ENCODE data around the gene MYADML2. TPM values are rescaled to one million over a fixed set of nuclear protein-coding genes. Genes with fewer than 3 reads are reported as not detected.

Gene MYADML2
- total RNA-seq, 1 donor from 2014 or later: 0.11 TPM

GRCh38 chr17:81921996-81922565 is 25.0 kb downstream of the MYADML2 start:
- Histone ChIP-seq H3K4me3 (no peak overlapping the region), H3K36me3 (no peaks in the 10 kb centered on the region), H3K4me1 (peaks cover 34% of the 10 kb centered on the region), H3F3A (ENCODE audit: low read depth) (peaks cover 58% of the 10 kb centered on the region), H2AFZ (replicated peaks) (no peak overlapping the region), H3K4me2 (no peak overlapping the region), H3K9me3 (ENCODE audit: low read depth) (no peaks in the 10 kb centered on the region), H4K20me1 (ENCODE audit: low read depth) (peaks cover 52% of the 10 kb centered on the region), H3K27ac (no peak overlapping the region), H3K9ac (no peak overlapping the region), H3K27me3 (no peaks in the 10 kb centered on the region), H3K79me2 (ENCODE audit: low read depth) (peaks cover 76% of the 10 kb centered on the region)
- H3K27ac Mint-ChIP-seq: no peak overlapping the region
- TF ChIP-seq EZH2phosphoT487 (IDR thresholded peaks at IDR 0.05) (no peak), EZH2 (IDR thresholded peaks at IDR 0.05) (no peak)
- no peak for DNase-seq (ENCODE audit: low spot score)
- H3K4me1 Mint-ChIP-seq: peaks cover 36% of the 10 kb centered on the region
- H3K36me3 Mint-ChIP-seq: peaks cover 5% of the 10 kb centered on the region
- H3K4me3 Mint-ChIP-seq: peak overlapping the region; percentile 48
- no peaks in the 10 kb centered on the region for H3K9me3 Mint-ChIP-seq
- peaks cover 2% of the 10 kb centered on the region for H3K27me3 Mint-ChIP-seq (ENCODE audit: insufficient read depth, low read depth)

GRCh38 chr17:81921537-81921862 is 25.5 kb downstream of the MYADML2 start:
- no peak overlapping the region for H3K27ac Mint-ChIP-seq
- Histone ChIP-seq H2AFZ (replicated peaks) (no peak overlapping the region), H3K36me3 (no peaks in the 10 kb centered on the region), H3K4me1 (peaks cover 38% of the 10 kb centered on the region), H3K79me2 (ENCODE audit: low read depth) (peaks cover 76% of the 10 kb centered on the region), H3K27me3 (no peaks in the 10 kb centered on the region), H3K4me2 (no peak overlapping the region), H3K9me3 (ENCODE audit: low read depth) (no peaks in the 10 kb centered on the region), H3K9ac (no peak overlapping the region), H4K20me1 (ENCODE audit: low read depth) (peaks cover 53% of the 10 kb centered on the region), H3K27ac (no peak overlapping the region), H3K4me3 (no peak overlapping the region), H3F3A (ENCODE audit: low read depth) (peaks cover 56% of the 10 kb centered on the region)
- DNase-seq (ENCODE audit: low spot score): no peak
- peaks cover 2% of the 10 kb centered on the region for H3K27me3 Mint-ChIP-seq (ENCODE audit: insufficient read depth, low read depth)
- no peak overlapping the region for H3K4me3 Mint-ChIP-seq
- TF ChIP-seq EZH2phosphoT487 (IDR thresholded peaks at IDR 0.05) (no peak), CTCF (IDR thresholded peaks at IDR 0.05) (no peak)
- peaks cover 41% of the 10 kb centered on the region for H3K4me1 Mint-ChIP-seq
- H3K36me3 Mint-ChIP-seq: peaks cover 5% of the 10 kb centered on the region
- no peaks in the 10 kb centered on the region for H3K9me3 Mint-ChIP-seq

- Mint-ChIP-seq H3K4me1 (peaks cover 35% of the 10 kb centered on the region), H3K27me3 (ENCODE audit: insufficient read depth, low read depth) (peaks cover 2% of the 10 kb centered on the region), H3K36me3 (peaks cover 5% of the 10 kb centered on the region), H3K9me3 (no peaks in the 10 kb centered on the region), H3K4me3 (peak overlapping the region; percentile 59), H3K27ac (no peak overlapping the region)
- no peaks in the 10 kb centered on the region for H3K36me3 ChIP-seq
- peaks cover 50% of the 10 kb centered on the region for H4K20me1 ChIP-seq (ENCODE audit: low read depth)
- no peak overlapping the region for H3K27ac ChIP-seq
- H2AFZ ChIP-seq (replicated peaks): no peak overlapping the region
- no peaks in the 10 kb centered on the region for H3K9me3 ChIP-seq (ENCODE audit: low read depth)
- H3K4me2 ChIP-seq: no peak overlapping the region
- no peak for DNase-seq (ENCODE audit: low spot score)
- no peaks in the 10 kb centered on the region for H3K27me3 ChIP-seq
- peaks cover 35% of the 10 kb centered on the region for H3K4me1 ChIP-seq
- H3K4me3 ChIP-seq: no peak overlapping the region
- peaks cover 50% of the 10 kb centered on the region for H3F3A ChIP-seq (ENCODE audit: low read depth)
- H3K79me2 ChIP-seq (ENCODE audit: low read depth): peaks cover 73% of the 10 kb centered on the region
- no peak overlapping the region for H3K9ac ChIP-seq
- no peak for TF ChIP-seq CTCF (IDR thresholded peaks at IDR 0.05)
- TF ChIP-seq EZH2phosphoT487 (IDR thresholded peaks at IDR 0.05): no peak
- no peak for TF ChIP-seq EZH2 (IDR thresholded peaks at IDR 0.05)
Measured at GRCh38 chr17:81920612-81921536, 26.2 kb downstream of the MYADML2 start.

All from neural progenitor cell (in vitro differentiated cells).